AG10803 (cell line): ENCODE data around the gene STK24.

ENCODE experiments used
- DNase-seq: peaks from one replicate; pipeline ENCODE4 v3.0.0; 2010; ENCODE audit warnings: low read depth
- H3K4me3 ChIP-seq: 2 replicates; pipeline ENCODE4 v1.5.1; 2011; ENCODE audit warnings: mild to moderate bottlenecking, low read length, control low read depth
- CTCF ChIP-seq: conservative IDR thresholded peaks from 2 replicates; pipeline ENCODE4 v1.5.1; 2011; ENCODE audit warnings: mild to moderate bottlenecking, low read length, control low read depth, inconsistent platforms

The STK24 gene

DNA sequence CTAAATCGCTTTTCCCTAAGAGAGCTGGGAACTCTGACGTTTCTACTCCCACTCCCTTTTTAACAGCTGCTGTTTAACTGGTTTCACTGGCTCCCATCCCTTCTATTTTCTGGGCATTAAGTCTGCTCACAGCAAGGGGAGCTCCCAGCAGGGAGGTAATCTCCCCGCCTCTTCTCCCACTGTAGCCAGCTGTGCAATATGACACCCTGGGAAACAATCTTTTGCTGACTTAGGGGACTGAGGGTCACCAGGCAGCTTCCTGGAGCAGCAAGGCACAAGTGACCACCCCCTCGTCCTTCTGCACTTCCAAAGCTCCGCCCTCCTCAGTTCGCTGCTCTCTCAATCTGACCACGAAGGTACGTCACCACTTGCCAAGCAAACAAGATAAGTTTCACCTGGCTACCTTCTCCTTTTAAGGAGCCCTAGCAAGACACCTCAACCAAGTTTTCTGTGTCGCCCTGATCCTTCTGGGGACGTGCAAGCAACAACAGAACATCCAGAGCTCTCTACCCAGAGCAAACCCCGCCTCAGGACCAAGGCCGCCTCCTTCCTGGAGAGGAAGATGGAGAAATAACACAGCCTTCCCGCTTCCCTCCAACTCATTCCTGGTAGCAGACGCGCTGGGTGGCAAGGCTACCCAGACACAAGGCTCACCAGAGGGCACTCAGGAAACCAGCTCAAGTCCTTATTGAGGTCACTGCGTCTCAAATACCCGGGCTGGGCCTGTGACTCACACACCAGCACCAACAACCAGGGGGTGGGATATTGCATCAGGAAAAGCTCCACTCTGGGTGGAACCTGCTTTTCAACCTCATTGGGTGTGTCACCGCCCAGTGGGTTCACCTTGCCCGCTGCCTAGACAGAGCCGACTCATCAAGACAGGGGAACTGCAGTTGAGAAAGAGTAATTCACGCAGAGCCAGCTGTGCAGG lies 92.4 kb downstream of the STK24 start:
- H3K4me3 ChIP-seq: no peak overlapping the region

DNA sequence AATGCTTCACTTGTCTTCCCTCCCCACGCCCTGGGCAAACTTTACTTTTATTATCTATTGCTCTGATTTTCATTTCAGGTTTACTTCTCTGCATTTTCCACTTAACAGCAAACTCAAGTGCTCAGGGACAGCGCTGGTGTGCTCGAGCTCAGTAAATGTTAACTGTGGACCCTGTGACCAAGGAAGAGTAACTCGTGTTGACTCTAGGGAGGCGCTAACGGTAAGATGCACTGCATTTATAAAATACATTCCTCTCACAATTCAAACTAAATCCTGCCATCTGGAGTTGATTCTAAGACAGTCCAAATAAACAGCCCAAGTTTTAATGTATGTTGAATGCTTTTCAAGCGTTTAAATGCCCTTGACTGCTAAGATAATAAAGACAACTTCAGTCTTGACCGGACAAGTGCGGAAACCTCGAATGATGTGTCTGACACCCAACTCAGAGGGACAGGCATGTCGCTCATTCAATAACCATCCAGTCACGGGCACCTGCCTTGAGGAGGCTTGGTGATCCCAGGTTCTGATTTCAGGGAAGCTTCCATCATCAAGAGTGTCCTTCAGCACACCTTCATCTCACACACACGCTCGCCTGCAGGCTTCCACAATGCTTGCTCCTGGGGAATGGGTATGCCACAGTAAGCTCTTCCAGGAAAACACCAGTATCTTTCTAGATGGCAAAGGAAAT lies 93.2 kb downstream of the STK24 start:
- H3K4me3 ChIP-seq: peak overlapping the region; percentile 24; the same call in 1 of the 2 replicates
- TF ChIP-seq CTCF: peak; percentile 4; the same call in 1 of the 2 replicates
- DNase-seq: peak; percentile 25

More for the DNA sequence above, 92.4 kb downstream of the STK24 start:
- TF ChIP-seq CTCF: peak; percentile 17
- peak; percentile 94 for DNase-seq

DNA sequence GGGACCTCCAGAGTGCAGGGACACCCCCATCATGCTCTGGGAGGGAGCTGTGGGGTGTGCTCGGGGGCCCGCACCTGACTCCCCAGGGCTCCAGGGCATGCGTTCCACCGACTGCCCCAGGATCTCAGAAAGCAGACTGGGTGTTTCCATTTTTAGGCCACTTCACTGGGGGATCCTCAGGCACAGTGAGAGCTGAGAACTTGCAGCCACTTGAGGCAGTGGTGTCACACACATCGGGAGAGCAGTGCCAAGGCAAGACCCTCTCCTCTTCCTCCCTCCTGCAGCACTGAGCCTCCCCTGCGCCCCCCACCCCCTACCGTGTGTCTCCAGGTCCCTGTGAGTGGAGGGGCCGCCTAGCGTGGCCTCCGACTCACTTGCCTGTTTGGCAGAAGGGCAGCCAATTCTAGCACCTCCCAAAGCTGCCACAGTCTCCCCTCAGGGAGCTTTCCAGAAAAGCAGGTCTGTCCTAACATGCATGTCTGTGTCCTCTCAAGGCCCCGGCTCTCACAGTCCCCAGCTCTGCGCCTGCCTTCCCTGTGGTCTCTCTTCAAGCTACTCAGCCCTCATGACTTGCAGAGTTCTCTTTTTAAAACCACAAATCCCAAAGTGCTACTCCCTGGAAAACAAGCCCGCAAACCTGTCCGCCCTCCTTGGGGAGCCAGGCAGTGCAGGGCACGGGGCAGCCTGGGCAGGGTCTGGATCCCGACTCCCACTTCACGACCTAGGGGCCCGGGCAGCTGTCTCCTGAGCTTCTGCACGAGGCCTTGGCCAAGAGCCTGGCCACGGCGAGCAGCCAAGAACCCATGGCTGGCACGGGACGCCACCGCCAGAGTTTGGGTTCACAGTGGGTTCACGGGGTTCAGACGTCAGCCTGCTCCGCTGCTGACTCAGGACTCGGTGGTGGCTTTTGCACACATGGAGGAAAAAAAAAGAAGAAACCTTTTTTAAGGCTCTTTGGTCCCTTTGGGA lies 94.1 kb downstream of the STK24 start:
- peak; percentile 27 for TF ChIP-seq CTCF
- peak overlapping the region; percentile 24 for H3K4me3 ChIP-seq
- DNase-seq: peak; percentile 86

- TF ChIP-seq CTCF: no peak
- DNase-seq: peak; percentile 25
- no peak overlapping the region for H3K4me3 ChIP-seq
These were observed 95.7 kb downstream of the STK24 start for GRCh38 chr13:98480915-98481877.

DNA sequence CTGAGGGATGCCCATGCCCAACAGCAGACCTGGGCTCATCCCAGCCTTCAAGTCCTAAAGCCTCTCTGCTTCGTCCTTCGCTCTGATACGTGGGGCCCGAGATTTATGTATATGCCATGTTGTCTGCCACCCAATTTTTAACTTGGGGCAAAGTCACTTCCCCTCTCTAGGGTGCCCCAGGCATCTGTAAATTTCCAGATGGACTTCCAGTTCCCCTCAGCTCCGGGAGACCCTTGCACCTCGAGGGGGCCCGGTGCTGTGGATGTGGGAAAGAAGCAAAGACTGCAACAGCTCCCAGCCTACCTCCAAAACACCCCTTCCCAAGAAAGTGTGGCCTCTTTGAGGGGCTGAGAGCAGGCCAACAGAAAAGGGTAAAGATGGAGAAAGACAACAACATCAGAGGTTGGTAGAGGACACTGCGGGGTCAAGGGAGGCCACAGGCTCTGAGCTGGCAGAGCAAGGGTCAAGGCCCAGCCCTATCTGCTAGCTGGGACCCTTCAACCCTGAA lies 97.4 kb downstream of the STK24 start:
- no peak overlapping the region for H3K4me3 ChIP-seq
- TF ChIP-seq CTCF: no peak
- DNase-seq: no peak
